HG03469 (cell line): ENCODE measurements around the gene GLMN.
"Not testable (repeated sequence)": the region's sequence is repeated elsewhere in the genome, so short reads cannot be mapped to it uniquely, and the experiment has no call there.

Experiments
- ATAC-seq: cut with Tn5 transposase; IDR thresholded peaks from one replicate; pipeline ENCODE4 v1.9.1; 2021; ENCODE audit warnings: mild to moderate bottlenecking, moderate library complexity, moderate number of reproducible peaks; ENCODE audit not compliant: unreplicated experiment

GLMN gene

GRCh38 chr1:92299477-92300150, 827 bp upstream of the GLMN start:
- ATAC-seq: no peak

GRCh38 chr1:92298213-92298572, 594 bp downstream of the GLMN start:
- ATAC-seq: no peak

- ATAC-seq: no peak
These were observed 7.3 kb downstream of the GLMN start for GRCh38 chr1:92291372-92291999.

- ATAC-seq: not testable (repeated sequence)
These were observed 17.4 kb downstream of the GLMN start for GRCh38 chr1:92281411-92281810.

GRCh38 chr1:92279781-92280180, 19.0 kb downstream of the GLMN start:
- not testable (repeated sequence) for ATAC-seq

- ATAC-seq: no peak
These were observed 21.6 kb downstream of the GLMN start for GRCh38 chr1:92277105-92277723.

GRCh38 chr1:92276082-92276481, 22.7 kb downstream of the GLMN start:
- ATAC-seq: no peak

- ATAC-seq: no peak
These were observed 23.8 kb downstream of the GLMN start for GRCh38 chr1:92274939-92275338.

GRCh38 chr1:92273039-92273438, 25.7 kb downstream of the GLMN start:
- no peak for ATAC-seq

- no peak for ATAC-seq
These were observed 36.3 kb downstream of the GLMN start for GRCh38 chr1:92262516-92262915.

GRCh38 chr1:92259350-92259749, 39.4 kb downstream of the GLMN start:
- no peak for ATAC-seq

GRCh38 chr1:92254714-92255113, 44.1 kb downstream of the GLMN start:
- ATAC-seq: not testable (repeated sequence)

GRCh38 chr1:92244376-92244775, 54.4 kb downstream of the GLMN start:
- ATAC-seq: no peak

- ATAC-seq: no peak
These were observed 58.8 kb downstream of the GLMN start for GRCh38 chr1:92240034-92240433.

- no peak for ATAC-seq
These were observed 68.1 kb downstream of the GLMN start for GRCh38 chr1:92230736-92231135.

GRCh38 chr1:92228401-92228800, 70.4 kb downstream of the GLMN start:
- no peak for ATAC-seq

GRCh38 chr1:92219028-92219427, 79.8 kb downstream of the GLMN start:
- no peak for ATAC-seq

- no peak for ATAC-seq
These were observed 80.2 kb downstream of the GLMN start for GRCh38 chr1:92218559-92218958.

- no peak for ATAC-seq
These were observed 81.1 kb downstream of the GLMN start, which contains the start of gene C1orf146 for GRCh38 chr1:92217721-92218120. TSS of gene C1orf146 (plus strand) at chr1:92217915. CDS start at chr1:92231421, 13,506 bp downstream.

GRCh38 chr1:92211166-92211565, 87.6 kb downstream of the GLMN start:
- ATAC-seq: no peak

- ATAC-seq: no peak
These were observed 88.1 kb downstream of the GLMN start for GRCh38 chr1:92210701-92211100.

- ATAC-seq: no peak
These were observed 95.7 kb downstream of the GLMN start for GRCh38 chr1:92203105-92203504.
